HEK293T (cell line): ENCODE results near the gene HOXC4.

Experiments
- ARNT ChIP-seq: fragments of 450-650 bp; IDR thresholded peaks from 2 replicates; pipeline ENCODE4 v1.6.1; 2017; ENCODE audit warnings: mild to moderate bottlenecking
- FOXA1 ChIP-seq: fragments of 450-650 bp; IDR thresholded peaks from 2 replicates; pipeline ENCODE4 v1.6.1; 2016; ENCODE audit warnings: mild to moderate bottlenecking
- FOXK2 ChIP-seq: fragments of 450-650 bp; IDR thresholded peaks from 2 replicates; pipeline ENCODE4 v1.6.1; 2016; ENCODE audit warnings: mild to moderate bottlenecking
- FOXM1 ChIP-seq: fragments of 450-650 bp; IDR thresholded peaks from 2 replicates; pipeline ENCODE4 v1.6.1; 2017; ENCODE audit warnings: mild to moderate bottlenecking, borderline replicate concordance
- HDGF ChIP-seq: fragments of 450-650 bp; IDR thresholded peaks from 2 replicates; pipeline ENCODE4 v1.6.1; 2017; ENCODE audit warnings: antibody characterized with exemption, borderline replicate concordance
- L3MBTL2 ChIP-seq: fragments of 450-650 bp; conservative IDR thresholded peaks from 2 replicates; pipeline ENCODE4 v1.6.1; 2016; ENCODE audit warnings: mild to moderate bottlenecking
- LEF1 ChIP-seq: fragments of 450-650 bp; IDR thresholded peaks from 2 replicates; pipeline ENCODE4 v1.6.1; 2017; ENCODE audit warnings: mild to moderate bottlenecking, borderline replicate concordance
- NFRKB ChIP-seq: fragments of 450-650 bp; IDR thresholded peaks from 2 replicates; pipeline ENCODE4 v1.6.1; 2016; ENCODE audit warnings: mild to moderate bottlenecking, moderate library complexity
- SP1 ChIP-seq: fragments of 450-650 bp; IDR thresholded peaks from 2 replicates; pipeline ENCODE4 v1.6.1; 2017
- SUZ12 ChIP-seq: fragments of 450-650 bp; IDR thresholded peaks from 2 replicates; pipeline ENCODE4 v1.6.1; 2016; ENCODE audit warnings: mild to moderate bottlenecking
- TARDBP ChIP-seq: fragments of 450-650 bp; IDR thresholded peaks from 2 replicates; pipeline ENCODE4 v1.6.1; 2016
- ZNF384 ChIP-seq: fragments of 450-650 bp; IDR thresholded peaks from 2 replicates; pipeline ENCODE4 v1.6.1; 2016

DNA sequence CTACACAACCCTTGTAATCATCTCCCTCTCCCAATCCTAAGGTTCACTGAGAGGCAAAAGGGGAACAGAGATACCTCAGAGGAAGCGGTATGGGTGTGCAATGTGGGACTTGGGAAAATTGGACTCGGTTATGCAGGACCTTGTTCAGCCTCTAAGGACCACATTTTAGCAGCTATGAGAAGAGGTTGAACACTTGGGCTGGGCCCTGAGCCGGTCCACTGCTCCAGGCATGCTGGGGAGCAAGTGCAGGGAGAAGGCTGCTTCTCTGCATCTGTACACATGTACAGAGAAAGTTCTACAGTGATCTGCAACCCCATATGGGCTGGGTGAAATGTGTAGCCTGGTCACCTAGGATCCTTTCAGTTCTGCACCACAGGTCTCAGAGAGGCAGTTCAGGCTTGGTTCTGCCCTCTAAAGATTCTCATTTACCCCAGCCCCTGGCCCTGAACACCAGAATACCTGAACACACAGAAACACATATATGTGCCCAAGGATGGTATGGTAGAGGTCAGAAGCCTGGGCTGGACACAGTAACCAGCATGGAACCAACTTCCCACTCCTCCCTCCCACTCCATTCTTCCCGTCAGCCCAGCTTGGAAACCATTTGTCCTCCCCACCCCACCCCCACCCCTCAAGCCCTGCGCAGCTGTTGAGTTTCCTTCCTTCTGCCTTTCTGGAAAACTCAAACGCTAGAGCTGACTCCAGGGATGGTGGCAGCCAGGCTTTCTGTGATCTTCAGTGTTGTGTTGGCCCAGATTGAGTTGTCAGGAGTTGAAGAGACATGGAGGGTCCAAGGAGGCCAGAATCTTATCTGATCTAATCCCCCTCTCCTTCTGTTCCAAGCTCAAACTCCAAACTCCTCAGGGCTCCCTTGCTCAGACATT, 10.4 kb upstream of the HOXC4 start:
- TF ChIP-seq LEF1 (no peak), SUZ12 (no peak), TARDBP (no peak), FOXM1 (no peak), HDGF (no peak), FOXA1 (no peak), ARNT (no peak), SP1 (no peak), ZNF384 (no peak), FOXK2 (no peak), L3MBTL2 (no peak), NFRKB (no peak)
